Smooth muscle cell (in vitro differentiated cells): ENCODE data around the gene MRC2. TPM values are rescaled to one million over a fixed set of nuclear protein-coding genes. Genes with fewer than 3 reads are reported as not detected.

Source experiments
- DNase-seq: peaks from one replicate; lab custom pipeline; 2025; ENCODE audit not compliant: unreplicated experiment; lab: John Stamatoyannopoulos, UW
- H2AFZ ChIP-seq: fragments of 200-600 bp; sonication (generic); 2 replicates; pipeline ENCODE4 v1.6.0; 2016; ENCODE audit warnings: antibody characterized with exemption, low read depth, mild to moderate bottlenecking
- H3F3A ChIP-seq: fragments of 200-600 bp; sonication (generic); 2 replicates; pipeline ENCODE4 v1.6.0; 2017; ENCODE audit warnings: antibody characterized with exemption, low read depth
- H3K27ac ChIP-seq: fragments of 200-600 bp; sonication (generic); 2 replicates; pipeline ENCODE4 v1.5.1; 2016; ENCODE audit warnings: low read depth, mild to moderate bottlenecking
- H3K27me3 ChIP-seq: fragments of 200-600 bp; sonication (generic); 2 replicates; pipeline ENCODE4 v1.6.1; 2016; ENCODE audit warnings: low read depth, mild to moderate bottlenecking
- H3K36me3 ChIP-seq: fragments of 200-600 bp; sonication (generic); 2 replicates; pipeline ENCODE4 v1.5.1; 2016; ENCODE audit warnings: low read depth
- H3K4me1 ChIP-seq: fragments of 200-600 bp; sonication (generic); 2 replicates; pipeline ENCODE4 v1.5.1; 2016; ENCODE audit warnings: low read depth
- H3K4me2 ChIP-seq: fragments of 200-600 bp; sonication (generic); 2 replicates; pipeline ENCODE4 v1.6.0; 2016; ENCODE audit warnings: mild to moderate bottlenecking
- H3K4me3 ChIP-seq: fragments of 200-600 bp; sonication (generic); 2 replicates; pipeline ENCODE4 v1.5.1; 2016; ENCODE audit warnings: mild to moderate bottlenecking
- H3K79me2 ChIP-seq: fragments of 200-600 bp; sonication (generic); 2 replicates; pipeline ENCODE4 v1.6.0; 2016; ENCODE audit warnings: low read depth, mild to moderate bottlenecking
- H3K9ac ChIP-seq: fragments of 200-600 bp; sonication (generic); 2 replicates; pipeline ENCODE4 v1.6.0; 2016; ENCODE audit warnings: low read depth
- H3K9me3 ChIP-seq: fragments of 200-600 bp; sonication (generic); replicated peaks from 2 replicates; pipeline ENCODE4 v1.5.1; 2016; ENCODE audit warnings: low read depth
- H4K20me1 ChIP-seq: fragments of 200-600 bp; sonication (generic); 2 replicates; pipeline ENCODE4 v1.6.0; 2016; ENCODE audit warnings: low read depth
- CTCF ChIP-seq: fragments of 200-600 bp; sonication (generic); IDR thresholded peaks from 2 replicates; pipeline ENCODE4 v1.5.1; 2017; ENCODE audit warnings: borderline replicate concordance, mild to moderate bottlenecking, antibody characterized with exemption; ENCODE audit not compliant: insufficient read depth, poor library complexity, severe bottlenecking
- WGBS: methylation state at CpG from one replicate; pipeline ENCODE4 v1.1.7; 2016; ENCODE audit warnings: low lambda C conversion rate; 5-methylcytosine and 5-hydroxymethylcytosine counted together
- polyA plus RNA-seq: library from polyadenylated mRNA; unstranded; fragments of >200 nt; fragmentation: Nextera tagmentation; extraction: Ambion mirVana; gene quantifications from 2 replicates; pipeline ENCODE4 v1.2.1, GENCODE V29; 2016
- total RNA-seq: library from RNA; depleted of rRNA; stranded (reverse); fragments of >200 nt; gene quantifications from 2 replicates; pipeline ENCODE4 v1.2.3, GENCODE V29; 2014

Gene MRC2
- total and polyA plus RNA-seq, 2 experiments from 2014 or later = 177 to 489 TPM

GRCh38 chr17:62681939-62682381 lies 54.5 kb downstream of the MRC2 start:
- peaks cover 51% of the 10 kb centered on the region for H4K20me1 ChIP-seq
- no peak overlapping the region for H3K9ac ChIP-seq
- H3K9me3 ChIP-seq = no peaks in the 10 kb centered on the region
- H3K27me3 ChIP-seq = no peaks in the 10 kb centered on the region
- no peak overlapping the region for H3K4me2 ChIP-seq
- H3K79me2 ChIP-seq = no peaks in the 10 kb centered on the region
- H3K4me3 ChIP-seq = no peak overlapping the region
- no peak for DNase-seq
- H3F3A ChIP-seq = no peaks in the 10 kb centered on the region
- H3K4me1 ChIP-seq = no peaks in the 10 kb centered on the region
- WGBS = 98% methylated on average over 8 of the region's 8 CpGs
- H3K27ac ChIP-seq = no peak overlapping the region
- H2AFZ ChIP-seq = no peak overlapping the region
- peaks cover 14% of the 10 kb centered on the region for H3K36me3 ChIP-seq
- no peak for TF ChIP-seq CTCF

GRCh38 chr17:62684179-62684578 lies 56.7 kb downstream of the MRC2 start:
- Histone ChIP-seq H3K4me3 (no peak overlapping the region), H3K9me3 (no peaks in the 10 kb centered on the region), H2AFZ (no peak overlapping the region), H3K4me1 (no peaks in the 10 kb centered on the region), H3F3A (no peaks in the 10 kb centered on the region), H3K36me3 (peaks cover 8% of the 10 kb centered on the region), H3K27ac (no peak overlapping the region), H3K79me2 (no peaks in the 10 kb centered on the region), H3K9ac (no peak overlapping the region), H4K20me1 (peaks cover 67% of the 10 kb centered on the region), H3K27me3 (no peaks in the 10 kb centered on the region), H3K4me2 (no peak overlapping the region)
- 100% methylated on average over 4 of the region's 4 CpGs for WGBS
- no peak for TF ChIP-seq CTCF
- DNase-seq = no peak

- H3F3A ChIP-seq = peaks cover 13% of the 10 kb centered on the region
- WGBS = 98% methylated on average over 4 of the region's 4 CpGs
- H3K9ac ChIP-seq = no peak overlapping the region
- peaks cover 8% of the 10 kb centered on the region for H3K36me3 ChIP-seq
- H3K4me1 ChIP-seq = no peaks in the 10 kb centered on the region
- no peak for DNase-seq
- no peak overlapping the region for H3K4me3 ChIP-seq
- H3K79me2 ChIP-seq = no peaks in the 10 kb centered on the region
- H2AFZ ChIP-seq = no peak overlapping the region
- H3K27ac ChIP-seq = no peak overlapping the region
- peaks cover 49% of the 10 kb centered on the region for H4K20me1 ChIP-seq
- no peaks in the 10 kb centered on the region for H3K9me3 ChIP-seq
- no peak for TF ChIP-seq CTCF
- H3K27me3 ChIP-seq = no peaks in the 10 kb centered on the region
- H3K4me2 ChIP-seq = no peak overlapping the region
Measured at GRCh38 chr17:62687997-62688396, 60.5 kb downstream of the MRC2 start.

GRCh38 chr17:62688398-62689160 lies 61.1 kb downstream of the MRC2 start:
- Histone ChIP-seq H2AFZ (no peak overlapping the region), H3K27ac (no peak overlapping the region), H3F3A (peaks cover 13% of the 10 kb centered on the region), H3K4me1 (no peaks in the 10 kb centered on the region), H3K36me3 (peaks cover 8% of the 10 kb centered on the region), H3K27me3 (no peaks in the 10 kb centered on the region), H3K9ac (no peak overlapping the region), H3K4me3 (no peak overlapping the region), H3K79me2 (no peaks in the 10 kb centered on the region), H3K9me3 (no peaks in the 10 kb centered on the region), H3K4me2 (no peak overlapping the region), H4K20me1 (peaks cover 49% of the 10 kb centered on the region)
- 99% methylated on average over 11 of the region's 11 CpGs for WGBS
- TF ChIP-seq CTCF = no peak
- no peak for DNase-seq
